Measurements from ENCODE around the gene MYO16. TPM values are rescaled to one million over a fixed set of nuclear protein-coding genes. Genes with fewer than 3 reads are reported as not detected.

The MYO16 gene
- 0.49 and 0.50 TPM in 2 replicates for total RNA-seq (2021)
- Bru-seq, nascent RNA, result percentile 35 among the genes with signal in this experiment
- percentile 25 among the genes with signal in this experiment for BruChase-seq, experiment 1, labeled RNA remaining after a 2-hour chase
- percentile 22 among the genes with signal in this experiment for BruChase-seq, experiment 2, labeled RNA remaining after a 6-hour chase
- long read RNA-seq, partial matches to known transcripts, result 0 of 2 reads
- long read RNA-seq, other reads (novel, unspliced or antisense), result 2 of 2 reads

- Histone ChIP-seq H3K27ac (ENCODE audit: low read depth, low read length, poor library complexity, severe bottlenecking) (no peak within 1 kb of the TSS), H3K4me3 (ENCODE audit: low read depth, low read length, poor library complexity, severe bottlenecking) (no peak within 1 kb of the TSS), H3K9me3 (ENCODE audit: low read depth, low read length, poor library complexity, severe bottlenecking) (no peaks in the 10 kb centered on the region), H3K27me3 (replicated peaks; ENCODE audit: insufficient read depth, low read depth, low read length, poor library complexity) (no peaks in the 10 kb centered on the region), H3K36me3 (ENCODE audit: insufficient read depth, low read length, poor library complexity, severe bottlenecking) (no peaks in the 10 kb centered on the region), H3K4me1 (ENCODE audit: insufficient read depth, low read length, poor library complexity, severe bottlenecking) (no peaks in the 10 kb centered on the region)
- BruUV-seq (replicated peaks), result no TSS peak
- ChIA-PET CTCF (no interaction called here), POLR2A (ENCODE audit: low non-redundant PET) (no interaction called here)
- TF ChIP-seq EZH2 (IDR thresholded peaks at IDR 0.05; ENCODE audit: borderline replicate concordance, low read depth, low read length, poor library complexity, severe bottlenecking), result no peak
- no peak for TF ChIP-seq CTCF (conservative IDR thresholded peaks at IDR 0.05; ENCODE audit: low read depth, low read length)
- intact Hi-C loops (cut with micrococcal nuclease; ENCODE audit: unreplicated experiment), result no loop called here
- no peak for DNase-seq (ENCODE audit: low spot score)
These were observed at the start of gene MYO16 for GRCh38 chr13:108629181-108629752. Gene MYO16, plus strand, starts transcription at chr13:108629611. Its CDS starts 234 bp downstream, at chr13:108629845.

- DNase-seq (ENCODE audit: low spot score), result no peak
- no peaks in the 10 kb centered on the region for H3K36me3 ChIP-seq (ENCODE audit: insufficient read depth, low read length, poor library complexity, severe bottlenecking)
- no peak overlapping the region for H3K4me3 ChIP-seq (ENCODE audit: low read depth, low read length, poor library complexity, severe bottlenecking)
- intact Hi-C loops (cut with micrococcal nuclease; ENCODE audit: unreplicated experiment), result no loop called here
- H3K9me3 ChIP-seq (ENCODE audit: low read depth, low read length, poor library complexity, severe bottlenecking), result no peaks in the 10 kb centered on the region
- no TSS peak for BruUV-seq (replicated peaks)
- no peaks in the 10 kb centered on the region for H3K4me1 ChIP-seq (ENCODE audit: insufficient read depth, low read length, poor library complexity, severe bottlenecking)
- H3K27me3 ChIP-seq (replicated peaks; ENCODE audit: insufficient read depth, low read depth, low read length, poor library complexity), result no peaks in the 10 kb centered on the region
- no peak for TF ChIP-seq CTCF (conservative IDR thresholded peaks at IDR 0.05; ENCODE audit: low read depth, low read length)
- no peak for TF ChIP-seq EZH2 (IDR thresholded peaks at IDR 0.05; ENCODE audit: borderline replicate concordance, low read depth, low read length, poor library complexity, severe bottlenecking)
- H3K27ac ChIP-seq (ENCODE audit: low read depth, low read length, poor library complexity, severe bottlenecking), result no peak overlapping the region
- ChIA-PET POLR2A (ENCODE audit: low non-redundant PET) (no interaction called here), CTCF (no interaction called here)
These were observed 42.6 kb upstream of the MYO16 start for GRCh38 chr13:108586826-108587225.

GRCh38 chr13:108588516-108588915 is 40.9 kb upstream of the MYO16 start:
- POLR2A ChIA-PET (ENCODE audit: low non-redundant PET), result no interaction called here
- intact Hi-C loops (cut with micrococcal nuclease; ENCODE audit: unreplicated experiment), result no loop called here
- CTCF ChIA-PET, result no interaction called here
- no TSS peak for BruUV-seq (replicated peaks)
- TF ChIP-seq EZH2 (IDR thresholded peaks at IDR 0.05; ENCODE audit: borderline replicate concordance, low read depth, low read length, poor library complexity, severe bottlenecking) (no peak), CTCF (conservative IDR thresholded peaks at IDR 0.05; ENCODE audit: low read depth, low read length) (no peak)
- no peak overlapping the region for H3K4me3 ChIP-seq (ENCODE audit: low read depth, low read length, poor library complexity, severe bottlenecking)
- no peak for DNase-seq (ENCODE audit: low spot score)
- no peak overlapping the region for H3K27ac ChIP-seq (ENCODE audit: low read depth, low read length, poor library complexity, severe bottlenecking)
- H3K4me1 ChIP-seq (ENCODE audit: insufficient read depth, low read length, poor library complexity, severe bottlenecking), result no peaks in the 10 kb centered on the region
- no peaks in the 10 kb centered on the region for H3K36me3 ChIP-seq (ENCODE audit: insufficient read depth, low read length, poor library complexity, severe bottlenecking)
- no peaks in the 10 kb centered on the region for H3K27me3 ChIP-seq (replicated peaks; ENCODE audit: insufficient read depth, low read depth, low read length, poor library complexity)
- H3K9me3 ChIP-seq (ENCODE audit: low read depth, low read length, poor library complexity, severe bottlenecking), result no peaks in the 10 kb centered on the region
